GM21529 (cell line): Measurements from ENCODE around the gene RMND1.

Experiments
- ATAC-seq: cut with Tn5 transposase; IDR thresholded peaks from one replicate; pipeline ENCODE4 v1.9.1; 2021; ENCODE audit not compliant: unreplicated experiment

Gene RMND1

GRCh38 chr6:151422981-151423380 lies 28.9 kb downstream of the RMND1 start:
- ATAC-seq = no peak

GRCh38 chr6:151417477-151417876 lies 34.4 kb downstream of the RMND1 start:
- ATAC-seq = no peak

- ATAC-seq = no peak
Observed at GRCh38 chr6:151414641-151415260, 37.2 kb downstream of the RMND1 start.

DNA sequence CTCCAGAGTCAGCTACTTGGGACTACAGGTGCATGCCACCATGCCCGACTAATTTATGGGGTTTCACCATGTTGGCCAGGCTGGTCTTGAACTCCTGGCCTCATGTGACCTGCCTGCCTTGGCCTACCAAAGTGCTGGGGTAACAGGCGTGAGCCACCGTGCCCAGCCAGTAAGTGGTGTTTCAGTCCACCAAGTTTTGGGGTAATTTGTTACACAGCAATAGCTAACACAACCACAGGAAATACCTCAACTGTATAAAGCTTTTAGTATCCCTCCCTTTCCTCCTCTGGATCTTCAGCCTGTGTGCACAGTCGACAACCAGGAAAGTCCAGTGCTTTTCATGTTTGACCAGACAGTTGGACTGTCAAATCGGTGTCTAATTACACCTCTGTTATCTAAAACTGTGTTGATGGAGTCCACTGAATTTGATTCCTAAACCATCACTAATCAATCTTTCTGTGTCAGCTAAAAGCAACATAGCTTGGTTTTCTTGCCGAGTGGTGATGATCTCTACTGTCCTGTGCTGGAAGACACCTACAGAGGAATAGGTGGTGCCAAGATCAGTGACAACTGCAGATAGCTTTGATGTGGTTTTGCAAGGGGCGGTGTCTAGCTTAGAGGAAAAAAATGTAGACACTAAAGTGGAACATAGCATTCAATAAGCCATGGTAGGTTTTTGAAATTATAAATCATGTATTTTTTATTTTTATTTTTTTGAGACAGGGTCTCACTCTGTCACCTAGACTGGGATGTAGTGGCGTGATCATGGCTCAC lies 38.4 kb downstream of the RMND1 start:
- ATAC-seq = no peak

DNA sequence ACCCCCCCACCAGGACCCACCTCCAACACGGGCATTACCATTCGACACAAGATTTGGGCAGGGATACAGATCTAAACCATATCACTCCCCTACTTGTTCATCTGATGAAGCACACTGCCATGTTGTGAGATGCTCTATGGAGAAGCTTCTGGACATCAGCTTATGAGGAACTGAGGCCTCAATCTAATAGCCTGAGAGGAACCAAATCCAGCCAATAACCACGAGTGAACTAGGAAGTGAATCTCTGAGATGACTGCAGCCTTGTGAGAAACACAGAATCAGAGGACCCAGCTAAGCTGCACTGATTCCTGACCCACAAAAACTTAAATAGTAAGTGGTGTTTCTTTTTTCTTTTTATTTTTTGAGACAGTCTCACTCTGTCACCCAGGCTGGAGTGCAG lies 39.0 kb downstream of the RMND1 start:
- no peak for ATAC-seq

DNA sequence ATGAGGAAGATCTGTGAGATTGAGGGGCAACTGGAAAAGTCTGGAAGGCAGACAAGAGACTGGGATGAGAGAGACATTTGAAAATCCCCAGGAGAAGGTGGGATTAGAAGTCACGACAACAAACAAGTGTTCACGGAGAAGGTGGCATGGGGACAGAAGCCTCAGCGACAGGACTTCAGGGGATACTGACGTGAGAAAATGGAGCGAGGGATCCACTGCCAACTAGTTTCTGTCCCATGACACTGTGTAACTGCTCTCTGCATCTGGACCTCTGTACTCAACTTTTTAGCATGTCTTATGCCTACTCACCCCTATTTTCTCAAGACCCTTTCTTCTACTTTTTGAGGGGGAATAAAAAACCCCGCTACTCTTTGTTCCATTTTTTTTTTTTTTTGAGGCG lies 42.2 kb downstream of the RMND1 start:
- ATAC-seq = no peak

GRCh38 chr6:151409260-151409659 lies 42.7 kb downstream of the RMND1 start:
- ATAC-seq = peak; percentile 64

DNA sequence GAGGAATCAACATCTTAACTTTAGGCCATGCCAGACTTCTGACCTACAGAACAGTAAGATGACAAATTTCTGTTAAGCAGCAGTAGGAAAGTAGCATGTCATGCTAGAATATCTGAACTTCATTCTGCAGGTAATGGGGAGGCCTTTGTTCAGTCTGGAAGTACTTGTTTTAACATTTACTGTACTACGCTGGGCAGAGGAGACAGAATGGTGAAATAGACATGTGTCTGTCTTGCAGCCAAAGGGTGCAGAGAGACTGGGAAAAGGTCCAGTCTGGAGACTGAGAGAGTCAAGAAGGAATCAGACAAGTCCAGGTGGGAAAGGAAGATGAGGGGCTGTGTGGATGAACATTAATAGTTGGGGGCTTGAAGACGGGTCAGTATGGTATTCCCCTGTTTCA lies 43.1 kb downstream of the RMND1 start:
- no peak for ATAC-seq

GRCh38 chr6:151403919-151404308 lies 48.0 kb downstream of the RMND1 start:
- no peak for ATAC-seq

GRCh38 chr6:151402228-151402627 lies 49.7 kb downstream of the RMND1 start:
- ATAC-seq = no peak

DNA sequence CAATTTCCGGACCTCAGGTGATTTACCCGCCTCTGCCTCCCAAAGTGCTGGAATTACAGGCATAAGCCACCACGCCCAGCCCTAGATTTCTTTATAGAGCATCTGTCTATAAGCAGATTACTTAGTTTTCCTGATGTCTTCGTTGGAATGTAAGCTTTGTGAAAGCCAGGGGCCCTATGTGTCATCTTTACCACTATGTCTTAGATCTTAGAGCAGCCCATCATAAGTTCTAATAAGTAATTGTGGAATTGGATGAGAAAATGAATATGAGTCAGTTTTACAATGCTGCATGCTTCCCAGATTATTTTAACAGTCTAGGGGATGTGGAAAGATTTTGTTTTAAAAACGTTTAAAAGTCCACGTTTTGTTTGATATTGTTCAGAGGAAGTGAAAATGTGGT lies 51.5 kb downstream of the RMND1 start:
- ATAC-seq = no peak

GRCh38 chr6:151399679-151400078 lies 52.2 kb downstream of the RMND1 start:
- no peak for ATAC-seq

- no peak for ATAC-seq
Observed at GRCh38 chr6:151393410-151393809, 58.5 kb downstream of the RMND1 start.

DNA sequence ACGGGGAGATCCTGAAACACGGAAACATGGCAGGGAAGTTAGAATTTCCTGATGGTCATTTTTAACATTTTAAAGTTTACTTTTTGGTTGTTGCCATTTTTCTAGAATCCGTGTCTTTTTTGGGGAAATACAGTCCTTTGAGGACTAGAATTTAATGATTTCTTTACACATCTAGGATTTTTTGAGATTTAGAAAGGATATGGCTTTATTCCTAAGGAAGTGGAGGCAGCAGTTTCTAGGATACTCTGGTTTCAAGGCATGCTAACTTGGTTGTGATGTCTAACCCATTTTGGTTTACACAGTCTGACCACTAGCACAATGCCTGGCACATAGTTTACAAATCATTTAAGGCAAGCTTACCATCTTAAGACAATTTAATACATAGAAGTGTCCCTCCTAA lies 59.5 kb downstream of the RMND1 start:
- no peak for ATAC-seq

DNA sequence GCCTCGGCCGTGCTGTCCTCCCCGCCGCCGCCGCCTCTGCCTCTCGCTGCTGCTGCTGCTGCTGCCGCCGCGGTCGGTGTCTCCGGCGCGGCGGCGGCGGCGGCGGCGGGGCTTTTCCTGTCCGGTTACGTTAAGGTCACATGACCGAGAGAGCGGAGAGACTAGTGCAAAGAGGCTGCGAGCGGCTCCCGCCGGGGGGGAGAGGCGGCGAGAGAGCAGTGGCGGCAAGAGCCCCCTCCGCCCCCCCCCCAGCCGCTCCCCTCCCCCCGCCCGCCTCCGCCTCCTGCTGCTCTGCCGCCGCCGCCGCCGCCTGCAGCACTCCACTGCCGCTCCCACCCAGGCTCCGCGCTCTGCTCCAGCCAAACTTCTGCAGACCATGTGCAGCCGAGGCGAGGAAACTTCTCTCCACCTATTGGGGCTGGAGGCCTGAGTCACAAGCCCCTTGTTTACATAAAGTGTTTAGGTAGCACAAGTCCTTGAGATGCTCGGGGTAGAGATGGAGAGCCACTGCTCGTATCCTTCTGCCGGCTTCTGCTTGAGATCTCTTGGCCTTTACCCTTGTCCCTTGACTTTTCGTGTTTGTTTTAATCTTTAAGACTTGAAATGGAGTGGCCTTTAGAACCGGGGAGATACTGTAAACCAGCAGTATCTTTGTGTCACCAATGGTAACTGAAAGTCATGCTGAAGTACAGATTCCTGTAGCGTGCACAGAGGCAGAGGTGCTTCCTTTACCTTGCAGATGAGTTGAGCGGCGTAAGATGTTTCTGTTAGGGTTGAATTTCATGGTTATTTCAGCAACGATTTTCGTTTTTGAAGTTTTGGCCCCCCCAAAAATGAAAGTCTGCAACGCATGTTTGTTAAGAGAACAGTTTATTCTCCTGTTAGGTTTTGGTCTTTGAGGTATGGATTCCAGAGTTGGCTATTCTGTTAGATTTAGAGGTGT lies 60.2 kb downstream of the RMND1 start, which contains the start of gene ZBTB2:
TSS of gene ZBTB2 (minus strand) at position 89 of the 943 bp plus-strand sequence. CDS start 17,922 bp downstream, outside the sequence.
- ATAC-seq = peak; percentile 15

DNA sequence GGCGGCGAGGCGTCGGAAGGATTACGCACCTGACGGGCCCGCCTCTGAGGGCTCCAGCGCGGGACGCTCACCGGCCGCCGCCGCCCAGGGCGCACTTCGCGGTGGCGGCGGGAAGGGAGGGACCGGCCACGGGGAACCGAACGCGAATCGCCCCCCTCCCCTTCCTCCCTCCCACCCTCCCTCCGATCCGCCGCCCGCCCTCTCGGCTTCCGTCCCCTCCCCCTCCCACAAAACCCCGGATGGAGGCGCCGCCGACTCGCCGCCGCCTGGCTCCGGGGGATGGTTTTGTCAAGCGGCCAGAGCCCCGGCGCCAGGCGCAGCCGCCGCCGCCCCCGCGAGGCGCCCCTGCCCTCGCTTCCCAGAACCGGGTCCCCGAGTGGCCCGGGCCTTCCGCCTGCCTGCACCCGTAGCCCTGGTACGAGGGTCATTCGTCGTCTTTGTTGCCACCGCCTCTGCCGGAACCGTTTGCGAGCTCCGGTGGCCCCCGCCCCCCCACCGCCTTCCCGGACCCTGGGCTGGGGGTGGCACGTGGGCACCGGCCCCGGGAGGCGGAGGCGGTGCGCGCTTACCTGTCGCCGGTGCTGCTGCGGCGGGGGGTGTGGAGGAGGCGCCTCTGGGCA lies 61.0 kb downstream of the RMND1 start:
- peak; percentile 12 for ATAC-seq

DNA sequence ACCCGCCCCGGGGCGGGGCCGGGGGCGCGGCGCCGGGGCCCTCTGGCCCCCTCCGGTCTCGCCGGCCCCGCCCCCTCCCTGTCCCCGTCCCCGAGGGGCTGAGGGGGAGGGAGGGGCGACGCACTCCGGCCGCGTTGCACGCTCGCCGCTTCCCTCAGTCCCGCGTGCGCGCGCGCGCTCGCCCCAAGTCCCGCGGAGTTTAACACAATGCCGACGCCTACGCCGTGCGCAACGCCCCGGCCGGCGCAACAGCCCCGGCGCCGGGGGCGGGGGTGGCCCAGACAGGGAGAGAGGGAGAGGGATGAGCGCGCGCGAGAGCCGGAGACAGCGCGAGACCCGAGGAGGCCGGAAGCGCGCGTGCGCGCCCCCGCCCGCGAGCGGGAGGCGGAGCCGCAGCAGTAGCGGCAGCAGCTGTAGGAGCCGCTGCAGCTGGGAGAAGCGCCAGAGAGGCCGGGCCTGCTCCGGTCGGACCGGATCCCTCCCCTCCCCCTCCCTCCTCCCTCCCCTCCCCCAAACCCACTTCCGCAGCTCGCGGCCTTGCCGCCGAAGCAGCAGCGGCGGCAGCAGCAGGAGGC lies 61.6 kb downstream of the RMND1 start:
- ATAC-seq = peak; percentile 77

GRCh38 chr6:151389618-151390275 lies 62.2 kb downstream of the RMND1 start:
- peak; percentile 61 for ATAC-seq

DNA sequence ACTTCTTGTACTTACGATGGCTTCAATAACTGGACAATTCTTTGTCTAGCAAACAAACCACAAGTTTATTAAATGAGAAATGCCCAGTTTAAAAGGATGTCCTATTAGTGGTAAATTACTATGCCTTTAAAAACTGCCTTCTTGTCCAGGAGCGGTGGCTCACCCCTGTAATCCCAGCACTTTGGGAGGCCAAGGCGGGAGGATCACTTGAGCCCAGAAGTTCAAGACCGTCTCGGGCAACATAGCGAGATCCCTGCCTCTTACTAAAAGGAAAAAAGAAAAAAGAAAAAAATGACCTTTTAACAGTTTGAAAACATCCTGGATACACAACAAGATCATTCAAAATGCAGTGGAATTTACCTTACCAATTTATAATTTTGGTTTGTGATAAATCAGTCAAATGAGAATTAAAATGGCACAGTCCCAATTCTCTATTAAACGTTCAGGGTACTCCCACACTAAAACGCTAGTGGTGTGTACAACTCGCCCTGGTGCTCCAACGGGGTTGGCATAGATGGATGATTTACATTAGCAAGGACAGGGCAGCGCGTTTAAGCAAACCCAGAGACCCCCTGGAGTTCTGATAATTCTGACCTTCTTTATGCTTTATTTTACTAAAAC lies 62.8 kb downstream of the RMND1 start:
- ATAC-seq = no peak

- no peak for ATAC-seq
Observed at GRCh38 chr6:151388236-151388635, 63.7 kb downstream of the RMND1 start.
